GF-D8 (cell line): ENCODE data around the gene FLVCR2.
"Not testable (repeated sequence)": the region's sequence is repeated elsewhere in the genome, so short reads cannot be mapped to it uniquely, and the experiment has no call there.

Experiments
- DNase-seq: peaks from one replicate; lab custom pipeline; 2025; lab: John Stamatoyannopoulos, UW

The FLVCR2 gene

DNA sequence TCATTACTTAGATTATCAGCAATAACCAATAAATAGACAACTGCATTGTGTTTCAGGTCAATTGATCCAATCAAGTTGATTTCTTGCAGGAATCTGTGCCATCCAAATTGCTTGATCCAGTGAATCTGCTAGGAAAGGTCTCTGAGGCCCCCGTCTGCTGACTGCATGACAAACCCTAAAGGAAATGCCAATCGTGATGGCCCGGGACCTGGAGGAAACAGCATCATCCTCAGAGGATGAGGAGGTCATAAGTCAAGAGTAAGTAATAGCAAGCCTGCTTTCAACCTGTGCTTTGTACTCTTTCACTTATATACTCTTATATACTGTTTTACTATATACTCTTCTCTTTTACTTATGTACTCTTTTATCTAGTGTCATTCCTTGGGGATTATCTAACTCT is 84.5 kb downstream of the FLVCR2 start:
- no peak for DNase-seq

GRCh38 chr14:75667099-75667765 is 88.8 kb downstream of the FLVCR2 start:
- DNase-seq = no peak

DNA sequence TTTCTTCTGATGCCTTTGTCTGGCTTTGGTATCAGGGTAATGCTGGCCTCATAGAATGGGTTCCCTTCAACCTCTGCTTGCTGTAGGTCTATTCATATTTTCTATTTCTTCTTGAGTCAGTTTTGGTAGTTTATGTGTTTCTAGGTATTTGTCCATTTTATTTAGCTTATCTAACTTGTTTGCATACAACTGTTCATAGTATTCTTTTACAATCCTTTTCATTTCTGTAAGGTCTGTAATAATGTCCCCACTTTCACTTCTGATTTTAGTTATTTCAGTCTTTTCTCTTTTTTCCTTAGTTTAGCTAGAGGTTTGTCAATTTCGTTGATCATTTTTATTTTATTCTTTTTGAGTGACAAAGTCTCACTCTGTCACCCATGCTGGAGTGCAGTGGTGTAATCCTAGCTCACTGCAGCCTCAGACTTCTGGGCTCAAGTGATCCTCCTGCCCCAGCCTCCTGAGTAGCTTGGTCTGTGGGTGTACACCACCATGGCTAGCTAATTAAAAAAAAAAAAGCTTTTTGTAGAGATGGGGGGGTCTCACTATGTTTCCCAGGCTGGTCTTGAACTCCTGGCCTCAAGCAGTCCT is 94.3 kb downstream of the FLVCR2 start:
- DNase-seq = no peak

DNA sequence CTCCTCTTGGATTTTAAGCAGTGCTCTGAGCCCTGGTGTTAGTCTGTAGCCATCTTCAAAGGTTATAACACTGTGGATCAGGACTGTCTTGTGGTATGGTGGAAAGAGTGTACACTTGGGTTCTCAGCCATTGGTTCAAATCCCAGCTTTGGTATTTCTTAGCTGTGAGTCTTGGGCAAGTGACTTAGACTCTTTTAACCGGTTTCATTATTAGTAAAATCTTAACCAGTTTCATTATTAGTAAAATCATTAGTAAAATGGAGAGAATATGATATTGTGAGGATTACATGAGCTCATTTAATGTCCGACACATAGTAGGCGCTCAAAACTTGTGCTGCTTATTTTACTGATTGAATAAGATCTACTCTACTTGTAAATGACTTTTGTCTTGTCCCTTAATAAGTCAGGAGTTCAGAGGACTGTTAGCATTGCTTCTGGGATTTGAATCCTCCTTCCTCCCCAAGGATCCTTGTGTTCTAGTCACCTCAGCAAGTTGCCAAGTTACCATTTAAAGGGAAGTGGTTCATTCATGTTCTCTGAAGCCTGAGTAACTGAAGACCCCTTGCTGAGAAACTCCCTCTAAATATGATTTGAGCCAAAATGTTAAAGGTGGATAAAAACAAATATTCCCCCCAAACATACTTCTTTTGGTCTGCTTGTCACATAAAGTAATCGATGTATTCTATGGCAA is 95.1 kb downstream of the FLVCR2 start:
- DNase-seq = no peak

- DNase-seq = no peak
Measured at GRCh38 chr14:75675265-75675960, 97.0 kb downstream of the FLVCR2 start.

GRCh38 chr14:75685910-75686309 is 107.5 kb downstream of the FLVCR2 start:
- DNase-seq = no peak

- no peak for DNase-seq
Measured at GRCh38 chr14:75689012-75689411, 110.6 kb downstream of the FLVCR2 start.

DNA sequence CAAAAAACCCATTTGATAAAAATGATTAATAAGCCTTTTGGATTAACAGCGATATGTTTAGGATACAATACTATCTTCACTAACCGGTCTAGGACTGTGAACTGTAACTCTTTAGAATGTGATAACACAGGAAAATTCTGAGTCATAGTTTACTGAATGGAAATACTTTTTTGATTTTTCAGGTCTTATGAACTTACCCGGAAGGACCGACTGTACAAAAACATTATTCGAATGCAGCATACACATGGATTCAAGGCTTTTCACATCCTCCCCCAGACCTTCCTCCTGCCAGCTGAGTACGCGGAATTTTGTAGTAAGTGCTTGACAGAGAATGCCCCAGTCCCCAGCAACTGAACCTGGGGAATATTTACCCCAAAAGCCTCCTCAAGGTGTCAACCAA is 111.6 kb downstream of the FLVCR2 start:
- no peak for DNase-seq

DNA sequence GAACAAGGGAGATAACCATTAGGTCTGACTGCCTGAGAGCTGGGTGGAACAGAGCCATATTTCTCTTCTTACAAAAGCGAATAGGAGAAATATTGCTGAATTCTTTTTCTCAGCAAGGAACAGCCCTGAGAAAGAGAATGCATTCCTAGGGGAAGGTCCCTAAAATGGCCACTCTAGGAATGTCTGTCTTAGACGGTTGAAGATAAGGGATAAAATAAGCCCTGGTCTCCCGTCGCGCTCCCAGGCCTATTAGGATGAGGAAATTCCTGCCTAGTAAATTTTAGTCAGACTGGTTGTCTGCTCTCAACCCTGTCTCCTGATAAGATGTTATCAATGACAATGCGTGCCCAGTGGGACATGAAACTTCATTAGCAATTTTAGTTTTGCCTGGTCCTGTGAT is 116.6 kb downstream of the FLVCR2 start:
- DNase-seq = not testable (repeated sequence)

DNA sequence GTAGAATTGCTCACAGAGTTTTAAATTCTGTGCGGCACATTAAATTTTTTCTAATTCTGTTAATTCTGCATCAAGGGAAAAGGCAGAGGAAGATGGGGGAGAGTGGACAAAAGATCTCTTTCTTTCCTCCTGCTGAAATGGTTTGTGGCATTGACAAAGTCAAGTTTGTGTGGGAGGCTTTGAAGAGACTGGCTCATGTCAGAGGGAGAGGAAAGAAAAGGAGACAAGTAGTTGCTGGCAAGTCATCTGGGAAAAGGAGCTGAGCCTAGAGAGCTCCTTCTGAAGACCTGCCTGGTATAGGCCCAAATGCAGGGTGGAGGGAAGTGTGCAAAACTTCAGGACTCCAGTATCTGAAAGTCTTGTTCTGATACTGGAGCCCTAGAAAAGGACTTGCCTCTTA is 119.0 kb downstream of the FLVCR2 start:
- no peak for DNase-seq
